Measurements from ENCODE around the gene TEAD4.
"Not testable (repeated sequence)": the region's sequence is repeated elsewhere in the genome, so short reads cannot be mapped to it uniquely, and the experiment has no call there.

The TEAD4 gene

GRCh38 chr12:3044141-3044630, 85.0 kb downstream of the TEAD4 start:
- FAIRE-seq: no peak

DNA sequence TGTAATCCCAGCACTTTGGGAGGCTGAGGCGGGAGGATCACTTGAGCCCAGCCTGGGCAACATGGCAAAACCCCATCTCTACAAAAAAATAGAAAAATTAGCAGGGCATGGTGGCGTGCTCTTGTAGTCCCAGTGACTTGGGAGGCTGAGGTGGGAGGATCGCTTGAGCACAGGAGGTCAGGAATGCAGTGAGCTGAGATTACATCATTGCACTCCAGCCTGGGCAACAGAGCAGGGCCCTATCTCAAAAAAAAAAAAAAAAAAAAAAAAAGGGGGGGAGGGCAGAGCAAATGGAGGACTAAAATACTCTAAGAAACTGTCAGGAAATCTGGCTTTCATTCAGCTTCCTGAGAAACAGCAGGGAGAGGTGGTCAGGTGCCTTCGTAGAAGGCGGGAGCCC, 86.3 kb downstream of the TEAD4 start:
- FAIRE-seq (no peak), DNase-seq (ENCODE audit: insufficient read length, low spot score) (no peak)

More at GRCh38 chr12:3044141-3044630, 85.0 kb downstream of the TEAD4 start:
- no peak for DNase-seq (ENCODE audit: insufficient read length, low spot score)

- DNase-seq (ENCODE audit: insufficient read length, low spot score) (no peak), FAIRE-seq (no peak)
Measured at GRCh38 chr12:3045989-3046388, 86.8 kb downstream of the TEAD4 start.

- DNase-seq (ENCODE audit: insufficient read length, low spot score) (no peak), FAIRE-seq (peak; percentile 81)
Measured at GRCh38 chr12:3046441-3047200, 87.4 kb downstream of the TEAD4 start.

- no peak for DNase-seq (ENCODE audit: insufficient read length, low spot score)
- no peak for FAIRE-seq
Measured at GRCh38 chr12:3047961-3048360, 88.8 kb downstream of the TEAD4 start.

DNA sequence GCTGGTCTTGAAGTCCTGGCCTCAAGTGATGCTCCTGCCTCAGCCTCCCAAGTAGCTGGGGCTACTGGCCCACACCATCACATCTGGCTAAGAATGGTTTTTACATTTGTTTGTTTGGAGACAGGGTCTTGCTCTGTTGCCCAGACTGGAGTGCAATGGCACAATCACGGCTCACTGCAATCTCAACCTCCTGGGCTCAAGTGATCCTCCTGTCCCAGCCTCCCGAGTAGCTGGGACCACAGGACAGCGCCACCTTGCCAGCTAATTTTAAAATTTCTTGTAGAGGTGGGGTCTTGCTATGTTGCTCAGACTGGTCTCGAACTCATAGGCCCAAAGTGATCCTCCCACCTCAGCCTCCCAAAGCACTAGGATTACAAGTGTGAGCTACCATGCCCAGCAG, 89.3 kb downstream of the TEAD4 start:
- DNase-seq (ENCODE audit: insufficient read length, low spot score) (no peak), FAIRE-seq (no peak)

DNA sequence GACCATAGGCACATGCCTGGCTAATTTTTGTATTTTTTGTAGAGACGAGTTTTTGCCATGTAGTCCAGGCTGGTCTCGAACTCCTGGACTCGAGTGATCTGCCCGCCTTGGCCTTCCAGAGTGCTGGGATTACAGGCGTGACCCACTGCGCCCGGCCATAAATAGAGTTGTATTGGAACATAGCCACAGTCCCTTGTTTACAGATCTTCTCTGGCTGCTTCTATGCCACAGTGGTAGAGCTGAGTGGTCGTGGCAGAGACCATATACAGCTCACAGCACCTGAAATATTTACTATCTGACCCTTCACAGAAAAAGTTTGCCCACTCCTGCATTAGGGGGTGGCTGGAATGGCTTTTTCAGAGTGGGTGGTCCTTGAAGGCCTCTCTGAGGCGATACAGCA, 90.0 kb downstream of the TEAD4 start:
- DNase-seq (ENCODE audit: insufficient read length, low spot score): no peak
- FAIRE-seq: no peak

- DNase-seq (ENCODE audit: insufficient read length, low spot score) (no peak), FAIRE-seq (no peak)
Measured at GRCh38 chr12:3049611-3050249, 90.5 kb downstream of the TEAD4 start.

GRCh38 chr12:3054374-3054773, 95.2 kb downstream of the TEAD4 start:
- no peak for FAIRE-seq
- DNase-seq (ENCODE audit: insufficient read length, low spot score): no peak

DNA sequence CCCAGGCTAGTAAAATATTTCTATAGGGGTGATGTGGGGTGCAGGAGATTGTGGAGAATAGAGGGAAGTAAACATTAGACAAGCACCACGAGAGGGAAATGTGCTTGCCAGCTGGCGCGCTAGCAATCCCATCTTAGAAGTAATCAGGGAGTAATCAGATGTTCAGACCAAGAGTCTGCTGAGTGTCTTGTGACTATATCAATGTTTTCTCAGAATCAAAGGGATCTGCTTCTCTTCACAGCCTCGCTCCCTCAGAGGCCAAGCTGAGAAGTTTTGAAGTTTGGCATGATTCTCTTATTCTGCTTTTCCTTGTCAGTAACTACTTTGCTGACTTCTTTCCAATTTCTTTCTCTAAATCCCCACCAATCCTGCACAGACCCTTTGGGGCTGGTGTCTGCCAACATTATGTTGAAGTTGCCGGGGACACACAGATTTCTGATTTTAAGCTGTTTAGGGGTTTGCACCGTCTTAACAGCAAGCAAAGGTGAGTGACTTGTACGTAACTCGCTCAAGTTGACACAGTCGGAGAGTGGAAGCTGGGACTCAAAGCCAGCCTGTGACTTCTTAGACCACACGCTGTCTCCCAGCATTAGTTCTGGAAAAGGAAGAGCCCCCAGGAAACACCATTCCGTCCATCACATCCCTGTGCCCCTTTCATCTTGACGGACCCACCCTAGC, 96.0 kb downstream of the TEAD4 start:
- FAIRE-seq (peak; percentile 55), DNase-seq (ENCODE audit: insufficient read length, low spot score) (no peak)

GRCh38 chr12:3055704-3056467, 96.7 kb downstream of the TEAD4 start:
- DNase-seq (ENCODE audit: insufficient read length, low spot score) (no peak), FAIRE-seq (peak; percentile 38)

DNA sequence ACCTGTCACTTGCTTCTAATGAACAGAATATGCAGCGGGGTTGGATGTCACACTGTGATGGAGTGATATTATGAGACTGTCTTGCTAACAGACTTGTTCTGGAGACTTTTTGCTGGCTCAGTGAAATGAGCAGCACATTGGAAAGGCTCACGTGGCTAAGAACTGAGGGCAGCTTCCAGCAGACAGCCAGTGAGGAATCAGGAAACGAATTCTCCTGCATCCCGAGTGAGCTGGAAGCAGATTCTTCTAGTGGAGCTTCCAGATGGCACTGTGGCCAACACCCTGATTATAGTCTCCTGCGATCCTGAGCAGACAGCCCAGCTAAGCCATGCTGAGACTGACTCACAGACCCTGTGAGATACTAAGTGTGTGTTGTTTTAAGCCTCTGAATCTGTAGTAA, 101.9 kb downstream of the TEAD4 start:
- no peak for DNase-seq (ENCODE audit: insufficient read length, low spot score)
- no peak for FAIRE-seq

DNA sequence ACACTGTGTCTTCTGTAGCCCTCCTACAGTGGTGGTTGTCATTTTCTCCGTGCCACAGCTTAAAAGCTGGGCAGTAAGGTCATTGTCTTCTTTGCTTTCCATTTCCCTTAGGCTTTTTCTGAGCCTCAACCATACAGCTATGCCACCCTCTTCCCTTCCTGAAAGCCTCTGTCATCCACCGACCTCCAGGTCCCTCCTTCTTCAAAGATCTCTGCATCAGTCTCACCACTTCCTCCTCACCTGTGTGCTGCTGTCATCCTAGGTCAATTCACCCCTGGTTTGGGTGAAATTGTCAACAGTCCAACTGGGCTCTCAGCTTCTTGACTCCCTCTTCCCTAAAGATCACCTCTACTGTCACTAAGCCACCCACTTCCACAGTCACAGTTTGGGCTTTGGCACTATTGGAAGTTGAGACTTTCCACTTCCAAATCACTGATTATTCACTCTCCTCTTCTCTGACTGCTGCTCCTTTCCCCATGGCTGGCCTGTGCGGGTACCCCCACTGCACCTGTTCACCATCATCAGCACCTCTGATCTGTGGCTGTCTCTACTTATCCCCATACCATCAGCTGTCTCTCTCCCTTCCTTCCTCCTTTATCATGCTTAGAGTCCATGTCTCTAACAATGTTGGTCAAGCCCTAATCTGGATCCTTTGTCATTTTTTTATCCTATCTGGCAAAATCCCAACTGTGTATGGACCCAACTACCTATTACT, 102.5 kb downstream of the TEAD4 start:
- no peak for DNase-seq (ENCODE audit: insufficient read length, low spot score)
- no peak for FAIRE-seq

- FAIRE-seq (no peak), DNase-seq (ENCODE audit: insufficient read length, low spot score) (no peak)
Measured at GRCh38 chr12:3065300-3065699, 106.1 kb downstream of the TEAD4 start.

DNA sequence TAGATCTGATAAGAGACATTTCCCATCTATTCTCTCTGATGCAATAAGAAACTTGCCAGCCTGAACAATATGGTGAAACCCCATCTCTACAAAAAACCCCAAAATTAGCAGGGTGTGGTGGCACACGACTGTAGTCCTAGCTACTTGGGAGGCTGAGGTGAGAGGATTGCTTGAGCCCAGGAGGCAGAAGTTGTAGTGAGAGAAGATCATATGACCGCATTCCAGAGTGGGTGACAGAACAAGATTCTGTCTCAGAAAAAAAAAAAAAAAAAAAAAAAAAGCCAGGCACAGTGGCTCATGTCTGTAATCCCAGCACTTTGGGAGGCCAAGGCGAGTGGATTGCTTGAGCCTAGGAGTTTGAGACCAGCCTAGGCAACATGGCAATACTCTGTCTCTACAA, 106.6 kb downstream of the TEAD4 start:
- DNase-seq (ENCODE audit: insufficient read length, low spot score); FAIRE-seq: not testable (repeated sequence)

DNA sequence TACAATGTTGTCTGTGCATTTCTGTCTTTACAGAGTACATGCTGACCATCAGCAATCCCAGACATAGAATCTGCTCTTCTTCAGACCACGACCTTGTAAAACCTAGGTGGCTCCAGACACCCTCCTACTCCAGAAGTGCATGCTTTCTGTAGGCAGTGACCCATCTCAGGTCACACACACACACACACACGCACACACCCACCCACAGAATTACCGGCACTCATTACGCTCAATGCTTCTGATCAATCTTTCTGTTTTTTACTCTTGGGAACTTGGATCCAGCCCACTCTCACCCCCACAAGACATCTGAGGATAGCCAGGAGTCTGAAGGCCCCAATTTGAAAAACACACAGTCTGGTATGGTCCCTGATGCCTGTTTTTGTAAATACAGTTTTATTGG, 110.5 kb downstream of the TEAD4 start:
- FAIRE-seq (no peak), DNase-seq (ENCODE audit: insufficient read length, low spot score) (no peak)

GRCh38 chr12:3071107-3071506, 111.9 kb downstream of the TEAD4 start:
- FAIRE-seq (no peak), DNase-seq (ENCODE audit: insufficient read length, low spot score) (peak; percentile 63)

DNA sequence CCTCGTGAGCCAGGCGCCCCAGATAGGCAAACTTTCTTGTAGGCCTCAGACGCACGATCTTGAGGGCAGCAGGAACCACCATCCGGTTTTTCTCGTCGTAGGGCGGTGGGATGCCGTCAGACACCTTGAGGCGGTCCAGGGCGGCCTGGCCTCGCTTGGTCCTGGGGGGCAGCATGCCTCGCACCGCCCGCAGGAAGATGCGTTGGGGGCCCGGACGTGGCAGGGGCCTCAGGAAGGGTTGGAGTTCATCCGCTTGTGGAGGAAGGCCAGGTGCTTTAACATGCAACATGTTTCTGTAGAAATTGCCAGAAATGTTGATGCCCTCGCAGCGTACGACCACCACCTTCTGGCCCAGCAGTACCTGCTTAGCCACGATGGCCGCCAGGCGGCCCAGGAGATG, 112.5 kb downstream of the TEAD4 start:
- FAIRE-seq (no peak), DNase-seq (ENCODE audit: insufficient read length, low spot score) (no peak)

- DNase-seq (ENCODE audit: insufficient read length, low spot score): peak; percentile 95
Measured at GRCh38 chr12:3073438-3074250, 114.4 kb downstream of the TEAD4 start.

More at GRCh38 chr12:3073438-3074250, 114.4 kb downstream of the TEAD4 start:
- FAIRE-seq: peak; percentile 97

All from HTR-8/SVneo (cell line).